Peyer's patch (tissue), 4 donors: ENCODE results near the gene MTM1. TPM values are rescaled to one million over a fixed set of nuclear protein-coding genes. Genes with fewer than 3 reads are reported as not detected.

ENCODE experiments used
- DNase-seq, 3 donors: peaks; one replicate each; pipeline ENCODE4 v3.0.0-alpha.2; 2017 to 2019
- H3K27ac ChIP-seq, 4 donors: fragments of 200-600 bp; sonication (generic); one replicate each; pipeline ENCODE4 v1.5.1; 2016 to 2019
- H3K27me3 ChIP-seq, 2 donors: fragments of 200-600 bp; sonication (generic); one replicate each; pipeline ENCODE4 v1.5.1; 2019
- H3K36me3 ChIP-seq, 3 donors: fragments of 200-600 bp; sonication (generic); one replicate each; pipeline ENCODE4 v1.5.1; 2016 to 2019
- H3K4me1 ChIP-seq, 4 donors: fragments of 200-600 bp; sonication (generic); one replicate each; pipeline ENCODE4 v1.5.1; 2016 to 2019
- H3K4me3 ChIP-seq, 4 donors: fragments of 200-600 bp; sonication (generic); 1 replicate in 3 of 4; 2 replicates in 1 of 4; pipeline ENCODE4 v1.5.1; 2016 to 2019; ENCODE audit warnings: mild to moderate bottlenecking in 1 of 4
- H3K9me3 ChIP-seq, 4 donors: fragments of 200-600 bp; sonication (generic); one replicate each; pipeline ENCODE4 v1.5.1; 2016 to 2019; ENCODE audit warnings: mild to moderate bottlenecking in 1 of 4
- POLR2A ChIP-seq, 2 donors: fragments of 450-650 bp; IDR thresholded peaks; one replicate each; pipeline ENCODE4 v1.5.1; 2017; ENCODE audit warnings: antibody characterized with exemption in 2 of 2, mild to moderate bottlenecking in 2 of 2, moderate library complexity in 2 of 2
- total RNA-seq, 4 donors: library from RNA; depleted of rRNA; stranded (reverse); fragments of >200 nt; gene quantifications; one replicate each; pipeline ENCODE4 v1.1.0, GENCODE V29; 2016
- TF ChIP-seq, protein P1 (sequence below), 6 experiments: fragments of 450-650 bp in 4 of 6; fragments of 200-600 bp in 2 of 6; sonication (generic) in 1 of 6; IDR thresholded peaks; one replicate each; pipeline ENCODE4 v1.5.1; 2017 to 2019; ENCODE audit warnings: antibody characterized with exemption in 6 of 6, mild to moderate bottlenecking in 3 of 6, moderate library complexity in 1 of 6

The MTM1 gene
- total RNA-seq, 4 donors from 2014 or later, result 12.4 to 22.2 (median 18.1) TPM

DNA sequence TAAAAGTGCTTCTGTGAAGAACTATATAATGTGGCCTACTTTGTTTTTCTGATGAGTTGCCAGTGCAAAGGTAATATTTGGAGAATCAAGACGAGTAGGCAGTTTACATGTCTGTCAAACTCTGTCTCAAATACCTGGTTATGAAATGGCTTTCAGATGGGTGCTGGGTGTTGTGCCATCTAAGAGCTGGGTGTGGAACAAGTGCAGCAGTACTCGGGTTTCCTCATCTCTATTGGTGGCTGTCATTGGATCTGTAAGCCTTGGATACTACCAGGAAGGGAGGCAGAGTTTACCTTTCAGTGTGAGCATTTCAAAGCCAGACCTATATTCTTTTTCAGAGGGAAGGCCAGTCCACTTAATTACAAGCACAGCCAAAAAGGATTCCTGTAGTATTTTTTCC lies 37.2 kb downstream of the MTM1 start:
- Histone ChIP-seq H3K27ac (no peak overlapping the region), H3K27me3 (no peaks in the 10 kb centered on the region), H3K4me3 (no peak overlapping the region), H3K9me3 (no peaks in the 10 kb centered on the region), H3K36me3 (peaks cover 0 to 2% (median 0%) of the 10 kb centered on the region in 3 donors), H3K4me1 (no peaks in the 10 kb centered on the region)
- TF ChIP-seq POLR2A (IDR thresholded peaks at IDR 0.05), result no peak
- TF ChIP-seq, protein P1, sequence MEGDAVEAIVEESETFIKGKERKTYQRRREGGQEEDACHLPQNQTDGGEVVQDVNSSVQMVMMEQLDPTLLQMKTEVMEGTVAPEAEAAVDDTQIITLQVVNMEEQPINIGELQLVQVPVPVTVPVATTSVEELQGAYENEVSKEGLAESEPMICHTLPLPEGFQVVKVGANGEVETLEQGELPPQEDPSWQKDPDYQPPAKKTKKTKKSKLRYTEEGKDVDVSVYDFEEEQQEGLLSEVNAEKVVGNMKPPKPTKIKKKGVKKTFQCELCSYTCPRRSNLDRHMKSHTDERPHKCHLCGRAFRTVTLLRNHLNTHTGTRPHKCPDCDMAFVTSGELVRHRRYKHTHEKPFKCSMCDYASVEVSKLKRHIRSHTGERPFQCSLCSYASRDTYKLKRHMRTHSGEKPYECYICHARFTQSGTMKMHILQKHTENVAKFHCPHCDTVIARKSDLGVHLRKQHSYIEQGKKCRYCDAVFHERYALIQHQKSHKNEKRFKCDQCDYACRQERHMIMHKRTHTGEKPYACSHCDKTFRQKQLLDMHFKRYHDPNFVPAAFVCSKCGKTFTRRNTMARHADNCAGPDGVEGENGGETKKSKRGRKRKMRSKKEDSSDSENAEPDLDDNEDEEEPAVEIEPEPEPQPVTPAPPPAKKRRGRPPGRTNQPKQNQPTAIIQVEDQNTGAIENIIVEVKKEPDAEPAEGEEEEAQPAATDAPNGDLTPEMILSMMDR (IDR thresholded peaks at IDR 0.05), result no peak
- DNase-seq, result no peak

DNA sequence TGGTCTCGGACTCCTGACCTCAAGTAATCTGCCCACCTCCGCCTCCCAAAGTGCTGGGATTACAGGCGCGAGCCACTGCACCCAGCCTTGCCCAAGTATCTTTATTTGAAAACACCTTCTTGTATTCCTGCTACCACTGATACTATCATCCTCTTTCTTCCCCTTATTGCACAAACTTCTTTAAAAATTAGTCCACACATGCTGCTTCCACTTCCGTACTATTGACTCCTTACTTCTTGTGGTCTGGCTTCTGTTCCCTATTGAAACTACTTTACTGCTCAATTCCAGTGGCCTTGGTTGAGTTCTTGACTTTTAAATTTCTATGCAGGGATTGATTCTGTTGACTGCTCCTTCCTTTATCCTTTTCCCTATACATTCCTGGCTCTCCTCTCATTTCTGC lies 38.8 kb downstream of the MTM1 start:
- Histone ChIP-seq H3K36me3 (peaks cover 0 to 2% (median 0%) of the 10 kb centered on the region in 3 donors), H3K27ac (no peak overlapping the region), H3K9me3 (no peaks in the 10 kb centered on the region), H3K27me3 (no peaks in the 10 kb centered on the region), H3K4me3 (no peak overlapping the region), H3K4me1 (no peaks in the 10 kb centered on the region)
- DNase-seq, result no peak
- TF ChIP-seq, protein P1 (IDR thresholded peaks at IDR 0.05), result no peak
- TF ChIP-seq POLR2A (IDR thresholded peaks at IDR 0.05), result no peak

DNA sequence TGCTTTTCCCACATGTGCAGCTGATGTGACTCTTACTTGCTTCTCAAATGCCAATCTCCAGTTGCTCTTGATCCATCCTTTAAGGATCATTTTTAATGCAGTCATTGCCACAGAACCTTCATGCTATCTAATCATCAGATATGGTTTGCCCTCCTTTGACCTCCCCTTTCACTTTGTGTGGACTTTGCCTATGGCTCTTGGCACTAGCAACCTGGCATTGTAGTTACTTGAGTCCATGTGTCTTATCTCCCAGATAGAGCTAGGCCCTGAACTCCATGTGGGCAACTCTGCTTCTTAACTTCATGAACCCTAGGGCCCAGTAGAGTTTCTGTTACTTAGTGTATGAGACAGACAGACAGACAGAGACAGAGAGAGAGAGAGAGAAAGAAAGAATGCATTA lies 41.6 kb downstream of the MTM1 start:
- DNase-seq, result no peak
- no peaks in the 10 kb centered on the region for H3K4me1 ChIP-seq
- no peak overlapping the region for H3K27ac ChIP-seq
- H3K36me3 ChIP-seq, result peaks cover 0 to 3% (median 0%) of the 10 kb centered on the region in 3 donors
- no peak overlapping the region for H3K4me3 ChIP-seq
- no peaks in the 10 kb centered on the region for H3K27me3 ChIP-seq
- TF ChIP-seq POLR2A (IDR thresholded peaks at IDR 0.05), result no peak
- TF ChIP-seq, protein P1 (IDR thresholded peaks at IDR 0.05), result no peak
- H3K9me3 ChIP-seq, result no peaks in the 10 kb centered on the region

DNA sequence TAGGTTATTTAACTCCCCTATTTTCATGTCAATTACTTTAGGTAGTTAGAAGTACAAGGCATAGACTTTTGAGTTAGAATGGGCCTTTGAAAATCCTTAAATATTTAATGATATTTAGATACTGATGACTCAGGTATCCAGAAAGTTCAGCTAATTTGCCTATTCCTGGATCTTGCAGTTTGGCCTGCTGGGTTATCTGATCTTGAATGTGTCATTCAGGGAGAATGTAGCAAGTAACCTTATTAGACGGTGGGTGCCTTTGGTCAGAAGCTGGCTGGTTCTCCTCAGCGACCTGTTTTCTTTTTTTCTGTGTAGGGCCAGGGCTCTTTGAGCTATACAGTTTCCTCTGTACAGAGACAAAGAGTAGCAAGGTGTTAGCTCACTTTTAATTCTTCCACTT lies 42.0 kb downstream of the MTM1 start:
- DNase-seq, result no peak
- Histone ChIP-seq H3K36me3 (peaks cover 0 to 7% (median 0%) of the 10 kb centered on the region in 3 donors), H3K27ac (no peak overlapping the region), H3K27me3 (no peaks in the 10 kb centered on the region), H3K4me3 (no peak overlapping the region), H3K4me1 (no peaks in the 10 kb centered on the region), H3K9me3 (no peaks in the 10 kb centered on the region)
- TF ChIP-seq, protein P1 (IDR thresholded peaks at IDR 0.05), result no peak
- no peak for TF ChIP-seq POLR2A (IDR thresholded peaks at IDR 0.05)

DNA sequence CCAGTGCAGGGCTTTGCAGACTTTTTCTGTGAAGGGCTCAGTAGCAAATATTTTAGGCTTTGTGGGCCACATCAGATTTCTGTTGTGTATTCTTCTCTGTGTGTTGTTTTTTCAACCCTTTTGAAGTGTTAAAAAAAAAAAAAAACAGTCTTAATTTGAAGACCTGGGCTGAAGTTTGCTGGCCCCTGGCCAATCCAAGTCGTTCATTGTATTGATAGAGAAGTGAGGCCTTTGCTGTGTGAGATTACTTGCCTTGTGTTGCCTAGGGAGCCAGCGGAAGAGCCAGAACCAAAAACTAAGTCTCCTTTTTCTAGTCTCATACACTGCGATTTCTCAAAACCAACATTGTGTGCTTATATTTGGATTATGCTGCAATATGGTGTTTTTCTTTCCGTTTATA lies 46.9 kb downstream of the MTM1 start:
- TF ChIP-seq POLR2A (IDR thresholded peaks at IDR 0.05), result no peak
- TF ChIP-seq, protein P1 (IDR thresholded peaks at IDR 0.05), result no peak
- no peak overlapping the region for H3K27ac ChIP-seq
- no peak for DNase-seq
- peaks cover 0 to 22% (median 0%) of the 10 kb centered on the region in 3 donors for H3K36me3 ChIP-seq
- H3K27me3 ChIP-seq, result no peaks in the 10 kb centered on the region
- H3K9me3 ChIP-seq, result no peaks in the 10 kb centered on the region
- H3K4me3 ChIP-seq, result no peak overlapping the region
- H3K4me1 ChIP-seq, result no peaks in the 10 kb centered on the region
